H1 (cell line): ENCODE data around the gene AQP2. TPM values are rescaled to one million over a fixed set of nuclear protein-coding genes. Genes with fewer than 3 reads are reported as not detected.

Source experiments
- CTCF ChIA-PET: fragments of 300-600 bp; sonication (Branson Sonifier 250); formaldehyde crosslinking; loops from one replicate; lab custom pipeline; 2021; ENCODE audit not compliant: partially characterized antibody; lab: Charles Lee
- POLR2A ChIA-PET: fragments of 300-600 bp; sonication (Branson Sonifier 250); formaldehyde crosslinking; loops from one replicate; lab custom pipeline; 2021; ENCODE audit warnings: inconsistent platforms; ENCODE audit not compliant: partially characterized antibody; lab: Charles Lee
- DNase-seq, 2 experiments: peaks; one replicate each; pipeline versions ENCODE4 v3.0.0 to v3.0.0-alpha.2; 2010 to 2022; ENCODE audit warnings: low spot score in 2 of 2, low read depth in 1 of 2, mixed read lengths in 1 of 2
- FAIRE-seq: peaks from 2 replicates; lab custom pipeline; 2011; peaks lifted over from hg19 to GRCh38; lab: Jason Lieb, UNC
- H2AFZ ChIP-seq: 2 replicates; pipeline ENCODE4 v1.8.1; 2012; ENCODE audit warnings: low read length, inconsistent platforms
- H2AK5ac ChIP-seq: 2 replicates; pipeline ENCODE4 v1.6.1; 2013; ENCODE audit warnings: low read depth, low read length
- H2BK120ac ChIP-seq: replicated peaks from 2 replicates; pipeline ENCODE3; 2013; ENCODE audit warnings: low read depth, low read length, inconsistent platforms
- H2BK12ac ChIP-seq: 2 replicates; pipeline ENCODE4 v1.6.1; 2013; ENCODE audit warnings: low read depth, low read length
- H2BK15ac ChIP-seq: 2 replicates; pipeline ENCODE4 v1.6.1; 2013; ENCODE audit warnings: low read length
- H2BK20ac ChIP-seq: 2 replicates; pipeline ENCODE4 v1.6.1; 2013; ENCODE audit warnings: low read length
- H2BK5ac ChIP-seq: 2 replicates; pipeline ENCODE4 v1.6.1; 2013; ENCODE audit warnings: low read depth, low read length
- H3K14ac ChIP-seq: 2 replicates; pipeline ENCODE4 v1.6.1; 2013; ENCODE audit warnings: inconsistent platforms; ENCODE audit not compliant: insufficient read length
- H3K18ac ChIP-seq: 2 replicates; pipeline ENCODE4 v1.6.1; 2013; ENCODE audit warnings: low read length; ENCODE audit errors: extremely low read depth
- H3K23ac ChIP-seq: 2 replicates; pipeline ENCODE4 v1.6.1; 2013; ENCODE audit warnings: inconsistent platforms; ENCODE audit not compliant: insufficient read length
- H3K23me2 ChIP-seq: 2 replicates; pipeline ENCODE4 v1.6.1; 2013; ENCODE audit warnings: low read depth, low read length
- H3K27ac ChIP-seq: 2 replicates; pipeline ENCODE4 v1.6.1; 2011; ENCODE audit warnings: low read depth, low read length, inconsistent platforms
- H3K27me3 ChIP-seq, 4 experiments: replicated peaks in 1 of 4; 1 replicate in 1 of 4; 2 replicates in 3 of 4; pipeline versions ENCODE4 v1.6.1 to v1.8.1; 2011 to 2013; ENCODE audit warnings: low read length in 3 of 4, mild to moderate bottlenecking in 3 of 4, inconsistent platforms in 2 of 4, mixed read lengths in 2 of 4, moderate library complexity in 1 of 4; ENCODE audit not compliant: control insufficient read depth in 3 of 4, insufficient read depth in 3 of 4; ENCODE audit errors: extremely low read depth in 1 of 4
- H3K36me3 ChIP-seq, 4 experiments: 2 replicates each; pipeline versions ENCODE4 v1.6.1 to v1.8.1; 2011 to 2013; ENCODE audit warnings: mild to moderate bottlenecking in 4 of 4, low read length in 3 of 4, moderate library complexity in 2 of 4, control low read depth in 1 of 4, inconsistent platforms in 1 of 4; ENCODE audit not compliant: insufficient read depth in 4 of 4, control insufficient read depth in 2 of 4
- H3K4ac ChIP-seq: replicated peaks from 2 replicates; pipeline ENCODE3; 2013; ENCODE audit warnings: low read length, low read depth, mixed read lengths, inconsistent platforms; ENCODE audit not compliant: insufficient read length
- H3K4me1 ChIP-seq, 4 experiments: replicated peaks in 1 of 4; 1 replicate in 1 of 4; 2 replicates in 3 of 4; pipeline versions ENCODE4 v1.6.1 to v1.8.1; 2011 to 2013; ENCODE audit warnings: low read length in 3 of 4, inconsistent platforms in 2 of 4, mixed read lengths in 1 of 4; ENCODE audit not compliant: insufficient read depth in 4 of 4, control insufficient read depth in 3 of 4
- H3K4me2 ChIP-seq, 2 experiments: 2 replicates each; pipeline versions ENCODE4 v1.6.1 to v1.8.1; 2011 to 2013; ENCODE audit warnings: low read depth in 2 of 2, low read length in 2 of 2, control low read depth in 1 of 2, inconsistent platforms in 1 of 2, mild to moderate bottlenecking in 1 of 2; ENCODE audit not compliant: insufficient read depth in 1 of 2
- H3K4me3 ChIP-seq, 4 experiments: fragments of 200-600, 300-600 bp in 1 of 4; sonication (generic), shearing (Covaris generic), sonication (Bioruptor Twin) in 1 of 4; 2 replicates each; pipeline versions ENCODE4 v1.5.1 to v1.8.1; 2011 to 2016; ENCODE audit warnings: low read length in 4 of 4, low read depth in 3 of 4, control low read depth in 2 of 4, inconsistent platforms in 2 of 4, mild to moderate bottlenecking in 2 of 4, mixed read lengths in 1 of 4, moderate library complexity in 1 of 4; ENCODE audit not compliant: insufficient read depth in 2 of 4; ENCODE audit errors: extremely low read depth in 1 of 4
- H3K56ac ChIP-seq: replicated peaks from 2 replicates; pipeline ENCODE3; 2013; ENCODE audit warnings: low read depth, mild to moderate bottlenecking, mixed read lengths, low read length, inconsistent platforms; ENCODE audit not compliant: insufficient read length
- H3K79me1 ChIP-seq: 2 replicates; pipeline ENCODE4 v1.6.1; 2013; ENCODE audit warnings: low read depth, low read length, control low read depth
- H3K79me2 ChIP-seq, 2 experiments: 2 replicates each; pipeline versions ENCODE4 v1.6.1 to v1.8.1; 2012 to 2013; ENCODE audit warnings: low read length in 2 of 2, mild to moderate bottlenecking in 2 of 2, inconsistent platforms in 1 of 2; ENCODE audit not compliant: insufficient read depth in 2 of 2, control insufficient read depth in 1 of 2
- H3K9ac ChIP-seq, 4 experiments: replicated peaks in 1 of 4; 1 replicate in 1 of 4; 2 replicates in 3 of 4; pipeline versions ENCODE4 v1.6.1 to v1.8.1; 2011 to 2013; ENCODE audit warnings: low read depth in 3 of 4, low read length in 3 of 4, control low read depth in 2 of 4, mild to moderate bottlenecking in 2 of 4, moderate library complexity in 2 of 4, inconsistent platforms in 1 of 4; ENCODE audit errors: extremely low read depth in 1 of 4
- H3K9me3 ChIP-seq, 2 experiments: 2 replicates each; pipeline versions ENCODE4 v1.6.1 to v1.8.1; 2012 to 2013; ENCODE audit warnings: mild to moderate bottlenecking in 2 of 2, moderate library complexity in 2 of 2, control low read depth in 1 of 2, inconsistent platforms in 1 of 2, low read depth in 1 of 2, low read length in 1 of 2, mixed read lengths in 1 of 2; ENCODE audit not compliant: insufficient read depth in 2 of 2
- H4K20me1 ChIP-seq, 2 experiments: replicated peaks in 1 of 2; 2 replicates each; pipeline versions ENCODE3 to v1.8.1; 2011 to 2013; ENCODE audit warnings: inconsistent platforms in 2 of 2, low read length in 2 of 2, mild to moderate bottlenecking in 1 of 2; ENCODE audit not compliant: insufficient read depth in 2 of 2, control insufficient read depth in 1 of 2
- H4K5ac ChIP-seq: 2 replicates; pipeline ENCODE4 v1.6.1; 2013; ENCODE audit warnings: low read length, low read depth, mixed read lengths, inconsistent platforms; ENCODE audit not compliant: insufficient read length
- H4K8ac ChIP-seq: 2 replicates; pipeline ENCODE4 v1.8.0; 2013; ENCODE audit warnings: mild to moderate bottlenecking, moderate library complexity, low read length, inconsistent platforms; ENCODE audit not compliant: insufficient read depth; ENCODE audit errors: extremely low read depth
- H4K91ac ChIP-seq: replicated peaks from 2 replicates; pipeline ENCODE3; 2013; ENCODE audit warnings: low read length, mixed read lengths, inconsistent platforms; ENCODE audit not compliant: insufficient read length
- BRCA1 ChIP-seq: IDR thresholded peaks from 2 replicates; pipeline ENCODE4 v1.6.1; 2012; ENCODE audit warnings: low read depth, low read length, improper control_type of control experiment
- CHD2 ChIP-seq: IDR thresholded peaks from 2 replicates; pipeline ENCODE4 v1.6.1; 2012; ENCODE audit warnings: low read length, improper control_type of control experiment
- MAFK ChIP-seq: IDR thresholded peaks from 2 replicates; pipeline ENCODE4 v1.6.1; 2012; ENCODE audit warnings: low read depth, mild to moderate bottlenecking, improper control_type of control experiment, low read length
- SIRT6 ChIP-seq: IDR thresholded peaks from one replicate; pipeline ENCODE4 v1.7.1; 2012; ENCODE audit warnings: low read length, inconsistent platforms
- SIX5 ChIP-seq: IDR thresholded peaks from 2 replicates; pipeline ENCODE4 v1.6.1; 2011; ENCODE audit warnings: mild to moderate bottlenecking, low read depth, low read length
- USF2 ChIP-seq: IDR thresholded peaks from 2 replicates; pipeline ENCODE4 v1.6.1; 2011; ENCODE audit warnings: low read length, improper control_type of control experiment
- WGBS, 2 experiments: shearing (Covaris generic) in 1 of 2; methylation state at CpG; one replicate each; pipeline versions ENCODE4 v1.1.6 to v1.1.7; 2013 to 2015; ENCODE audit warnings: low lambda C conversion rate in 2 of 2, mixed read lengths in 2 of 2, inconsistent platforms in 1 of 2, low coverage in 1 of 2, missing lambda C conversion rate in 1 of 2; ENCODE audit not compliant: insufficient replicate concordance in 2 of 2, insufficient coverage in 1 of 2, insufficient read length in 1 of 2; ENCODE audit errors: extremely low coverage in 1 of 2, missing lambda C conversion rate in 1 of 2; 5-methylcytosine and 5-hydroxymethylcytosine counted together
- polyA plus RNA-seq, 7 experiments: library from polyadenylated mRNA; depleted of rRNA in 3 of 7; stranded (reverse) in 5 of 7; unstranded in 2 of 7; fragments of >200 nt in 5 of 7; fragments of 200-250 nt in 2 of 7; gene quantifications; 1 replicate in 5 of 7; 2 replicates in 1 of 7; 4 replicates in 1 of 7; pipeline versions ENCODE4 v1.2.1 to v1.2.3, GENCODE V29; 2011 to 2013; ENCODE audit warnings: missing spikeins in 2 of 7, mixed read lengths in 2 of 7
- total RNA-seq: library from RNA; stranded (reverse); fragmentation: NEBNext Ultra II Directional; extraction: Animal tissue kit (Norgen Biotek cat#: 25700); gene quantifications from 2 replicates; pipeline ENCODE4 v1.2.1, GENCODE V29; 2021
- TF ChIP-seq, protein P1 (sequence below): IDR thresholded peaks from 2 replicates; pipeline ENCODE4 v1.6.1; 2012; ENCODE audit warnings: inconsistent platforms

AQP2 gene
- total and polyA plus RNA-seq, 2 of the 8 experiments (the other 6 are each of a cell fraction or from before 2014, with no cell fraction given) = not detected

GRCh38 chr12:49946497-49946896 lies 4.0 kb upstream of the AQP2 start:
- H3K56ac ChIP-seq = no peak overlapping the region
- H2AK5ac ChIP-seq = no peak overlapping the region
- no peak overlapping the region for H2BK15ac ChIP-seq
- H4K20me1 ChIP-seq = peaks cover 0 to 1% of the 10 kb centered on the region in 2 experiments
- H2BK12ac ChIP-seq = no peak overlapping the region
- H3K23me2 ChIP-seq = no peaks in the 10 kb centered on the region; the same call in 1 of the 2 replicates
- peaks cover 3 to 17% (median 4%) of the 10 kb centered on the region in 4 experiments; a peak in 6 of 7 replicates for H3K4me1 ChIP-seq
- H3K9me3 ChIP-seq = no peaks in the 10 kb centered on the region
- H4K5ac ChIP-seq = no peak overlapping the region
- no peak overlapping the region for H3K9ac ChIP-seq
- no peaks in the 10 kb centered on the region for H3K79me1 ChIP-seq
- H3K4me3 ChIP-seq = no peak overlapping the region; a peak in 1 of 8 replicates
- no peak overlapping the region for H3K23ac ChIP-seq
- H4K91ac ChIP-seq = no peak overlapping the region
- H3K27me3 ChIP-seq = peaks cover 0 to 3% (median 0%) of the 10 kb centered on the region in 4 experiments; a peak in 1 of 7 replicates
- no peak overlapping the region for H2BK20ac ChIP-seq
- POLR2A ChIA-PET = interaction anchor here (0.7 to 1.7 kb wide), 9 partner anchors 8 to 41 kb away, joined by 3 to 6 read pairs (median 4); partner anchors contain the start of gene AQP5
- H3K14ac ChIP-seq = no peak overlapping the region
- no peak overlapping the region for H2AFZ ChIP-seq
- 80% methylated on average over 3 of the region's 3 CpGs; no CpG with 5 or more reads in 1 of the 2 experiments for WGBS, 2 experiments
- no peak overlapping the region for H4K8ac ChIP-seq
- H2BK5ac ChIP-seq = no peak overlapping the region
- no peak overlapping the region for H2BK120ac ChIP-seq
- FAIRE-seq = no peak
- CTCF ChIA-PET = interaction anchor here (0.8 to 7.6 kb wide), 32 partner anchors 9 to 169 kb away, joined by 3 to 104 read pairs (median 5); partner anchors contain the start of genes AQP5 and AQP6
- H3K4ac ChIP-seq = no peak overlapping the region
- no peak for DNase-seq
- no peak overlapping the region for H3K18ac ChIP-seq
- peak overlapping the region in 1 of 2 experiments; percentile 13; a peak in 1 of 4 replicates for H3K4me2 ChIP-seq
- H3K27ac ChIP-seq = no peak overlapping the region
- H3K79me2 ChIP-seq = no peaks in the 10 kb centered on the region
- no peaks in the 10 kb centered on the region for H3K36me3 ChIP-seq
- TF ChIP-seq MAFK (no peak), CHD2 (no peak), USF2 (no peak), SIRT6 (no peak), SIX5 (no peak), BRCA1 (no peak)
- TF ChIP-seq, protein P1, sequence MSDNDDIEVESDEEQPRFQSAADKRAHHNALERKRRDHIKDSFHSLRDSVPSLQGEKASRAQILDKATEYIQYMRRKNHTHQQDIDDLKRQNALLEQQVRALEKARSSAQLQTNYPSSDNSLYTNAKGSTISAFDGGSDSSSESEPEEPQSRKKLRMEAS = no peak
